HepG2 (cell line): Measurements from ENCODE around the gene AGAP3. TPM values are rescaled to one million over a fixed set of nuclear protein-coding genes. Genes with fewer than 3 reads are reported as not detected.

Source experiments
- ARNT ChIP-seq: fragments of 450-650 bp; IDR thresholded peaks from 2 replicates; pipeline ENCODE4 v1.6.1; 2017
- E2F1 ChIP-seq: sonication (generic); formaldehyde crosslinking; IDR thresholded peaks from 2 replicates; pipeline ENCODE4 v1.5.0; 2020; ENCODE audit warnings: missing genetic modification reagents
- HNRNPH1 ChIP-seq: fragments of 200-400 bp; formaldehyde crosslinking; optimal IDR thresholded peaks from 2 replicates; pipeline ENCODE3; 2017; ENCODE audit warnings: mild to moderate bottlenecking, low read depth, low read length
- MXD4 ChIP-seq: IDR thresholded peaks from 2 replicates; pipeline ENCODE4 v1.6.1; 2016; ENCODE audit warnings: mild to moderate bottlenecking, missing biosample characterization, missing genetic modification reagents
- NR2F6 ChIP-seq, 2 experiments: IDR thresholded peaks; 2 replicates each; pipeline ENCODE4 v1.6.1; 2016; ENCODE audit warnings: antibody characterized with exemption in 1 of 2, mild to moderate bottlenecking in 1 of 2
- PAWR ChIP-seq: sonication (generic); formaldehyde crosslinking; IDR thresholded peaks from 2 replicates; pipeline ENCODE4 v1.4.0; 2020; ENCODE audit warnings: missing genetic modification reagents, mild to moderate bottlenecking, borderline replicate concordance
- PBX2 ChIP-seq: IDR thresholded peaks from 2 replicates; pipeline ENCODE4 v1.6.1; 2016; ENCODE audit warnings: control low read depth
- STAG1 ChIP-seq: sonication (generic); formaldehyde crosslinking; IDR thresholded peaks from 2 replicates; pipeline ENCODE4 v1.4.0; 2020; ENCODE audit warnings: missing genetic modification reagents
- ZFP36L2 ChIP-seq: sonication (generic); formaldehyde crosslinking; IDR thresholded peaks from 2 replicates; pipeline ENCODE4 v1.4.0; 2020; ENCODE audit warnings: missing genetic modification reagents
- ZFP91 ChIP-seq: sonication (generic); formaldehyde crosslinking; IDR thresholded peaks from 2 replicates; pipeline ENCODE4 v1.9.0; 2022; ENCODE audit warnings: missing genetic modification reagents, mild to moderate bottlenecking, borderline replicate concordance
- ZNF563 ChIP-seq: sonication (generic); formaldehyde crosslinking; IDR thresholded peaks from 2 replicates; pipeline ENCODE4 v1.8.0; 2022; ENCODE audit warnings: mild to moderate bottlenecking, moderate library complexity, missing genetic modification reagents
- ZNF569 ChIP-seq: sonication (generic); formaldehyde crosslinking; IDR thresholded peaks from 2 replicates; pipeline ENCODE4 v1.5.0; 2020; ENCODE audit warnings: mild to moderate bottlenecking, missing genetic modification reagents, moderate library complexity, borderline replicate concordance
- ZNF619 ChIP-seq: sonication (generic); formaldehyde crosslinking; IDR thresholded peaks from 2 replicates; pipeline ENCODE4 v1.4.0; 2020; ENCODE audit warnings: mild to moderate bottlenecking, missing genetic modification reagents
- polyA plus RNA-seq, 8 experiments: library from polyadenylated mRNA; depleted of rRNA in 3 of 8; stranded (reverse) in 7 of 8; unstranded in 1 of 8; fragments of >200 nt; fragmentation: Illumina TruSeq in 4 of 8; extraction: Trizol in 4 of 8; gene quantifications; 2 replicates each; pipeline versions ENCODE4 v1.2.1 to v1.2.3, GENCODE V29; 2011 to 2016; ENCODE audit warnings: low read depth in 4 of 8, missing spikeins in 1 of 8, mixed read lengths in 1 of 8; ENCODE audit not compliant: insufficient read depth in 1 of 8
- total RNA-seq, 5 experiments: library from RNA; depleted of rRNA; stranded (reverse); fragments of >200 nt; fragmentation: Illumina TruSeq; extraction: Trizol; gene quantifications; 2 replicates each; pipeline ENCODE4 v1.2.3, GENCODE V29; 2016; ENCODE audit warnings: low read depth in 1 of 5
- TF ChIP-seq, protein P1 (sequence below): sonication (generic); formaldehyde crosslinking; IDR thresholded peaks from 2 replicates; pipeline ENCODE4 v1.8.1; 2023; ENCODE audit warnings: mild to moderate bottlenecking, missing genetic modification reagents, borderline replicate concordance
- TF ChIP-seq, protein P2 (sequence below): sonication (generic); formaldehyde crosslinking; IDR thresholded peaks from 2 replicates; pipeline ENCODE4 v1.4.0; 2020; ENCODE audit warnings: low read depth, missing genetic modification reagents
- TF ChIP-seq, protein P3 (sequence below): sonication (generic); formaldehyde crosslinking; IDR thresholded peaks from 2 replicates; pipeline ENCODE4 v1.5.1; 2020; ENCODE audit warnings: mild to moderate bottlenecking, missing genetic modification reagents, moderate library complexity
- TF ChIP-seq, protein P4 (sequence below): sonication (generic); formaldehyde crosslinking; IDR thresholded peaks from 2 replicates; pipeline ENCODE4 v1.5.0; 2020; ENCODE audit warnings: missing genetic modification reagents

AGAP3 gene
- total and polyA plus RNA-seq, 2 of the 13 experiments (the other 11 are each of a cell fraction or from before 2014, with no cell fraction given): 31.3 to 61.4 TPM

DNA sequence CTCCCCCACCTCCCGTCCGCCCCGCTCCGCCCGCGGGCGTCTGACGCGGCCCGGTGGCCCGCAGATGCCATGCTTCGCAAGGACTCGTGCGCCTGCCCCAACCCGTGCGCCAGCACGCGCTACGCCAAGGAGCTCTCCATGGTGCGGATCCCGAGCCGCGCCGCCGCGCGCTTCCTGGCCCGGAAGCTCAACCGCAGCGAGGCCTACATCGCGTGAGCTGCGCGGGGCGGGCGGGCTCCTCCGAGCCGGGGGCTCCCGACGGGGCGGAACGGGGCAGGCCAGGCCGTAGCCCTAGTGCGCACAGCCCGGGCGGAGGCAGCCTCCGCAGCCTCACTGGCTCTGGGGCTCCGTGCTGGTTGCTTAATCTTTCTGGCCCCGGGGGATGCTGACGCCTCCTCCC is 35.2 kb upstream of the AGAP3 start (continued):
- TF ChIP-seq E2F1 (no peak), HNRNPH1 (no peak), STAG1 (CRISPR knock-in tag) (no peak), NR2F6 (IDR thresholded peaks at IDR 0.05) (no peak), NR2F6 (CRISPR knock-in tag; IDR thresholded peaks at IDR 0.05) (no peak), ZNF563 (CRISPR knock-in tag) (no peak), PAWR (CRISPR knock-in tag) (no peak), MXD4 (0 out of 2 replicates have a peak, but pooled peaks have one; percentile 44), ZFP91 (CRISPR knock-in tag) (no peak), ARNT (no peak), PBX2 (CRISPR knock-in tag) (no peak), ZNF569 (no peak), ZNF619 (no peak), ZFP36L2 (CRISPR knock-in tag) (no peak)
- TF ChIP-seq, protein P1, sequence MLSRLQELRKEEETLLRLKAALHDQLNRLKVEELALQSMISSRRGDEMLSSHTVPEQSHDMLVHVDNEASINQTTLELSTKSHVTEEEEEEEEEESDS (CRISPR knock-in tag): no peak
- TF ChIP-seq, protein P2, sequence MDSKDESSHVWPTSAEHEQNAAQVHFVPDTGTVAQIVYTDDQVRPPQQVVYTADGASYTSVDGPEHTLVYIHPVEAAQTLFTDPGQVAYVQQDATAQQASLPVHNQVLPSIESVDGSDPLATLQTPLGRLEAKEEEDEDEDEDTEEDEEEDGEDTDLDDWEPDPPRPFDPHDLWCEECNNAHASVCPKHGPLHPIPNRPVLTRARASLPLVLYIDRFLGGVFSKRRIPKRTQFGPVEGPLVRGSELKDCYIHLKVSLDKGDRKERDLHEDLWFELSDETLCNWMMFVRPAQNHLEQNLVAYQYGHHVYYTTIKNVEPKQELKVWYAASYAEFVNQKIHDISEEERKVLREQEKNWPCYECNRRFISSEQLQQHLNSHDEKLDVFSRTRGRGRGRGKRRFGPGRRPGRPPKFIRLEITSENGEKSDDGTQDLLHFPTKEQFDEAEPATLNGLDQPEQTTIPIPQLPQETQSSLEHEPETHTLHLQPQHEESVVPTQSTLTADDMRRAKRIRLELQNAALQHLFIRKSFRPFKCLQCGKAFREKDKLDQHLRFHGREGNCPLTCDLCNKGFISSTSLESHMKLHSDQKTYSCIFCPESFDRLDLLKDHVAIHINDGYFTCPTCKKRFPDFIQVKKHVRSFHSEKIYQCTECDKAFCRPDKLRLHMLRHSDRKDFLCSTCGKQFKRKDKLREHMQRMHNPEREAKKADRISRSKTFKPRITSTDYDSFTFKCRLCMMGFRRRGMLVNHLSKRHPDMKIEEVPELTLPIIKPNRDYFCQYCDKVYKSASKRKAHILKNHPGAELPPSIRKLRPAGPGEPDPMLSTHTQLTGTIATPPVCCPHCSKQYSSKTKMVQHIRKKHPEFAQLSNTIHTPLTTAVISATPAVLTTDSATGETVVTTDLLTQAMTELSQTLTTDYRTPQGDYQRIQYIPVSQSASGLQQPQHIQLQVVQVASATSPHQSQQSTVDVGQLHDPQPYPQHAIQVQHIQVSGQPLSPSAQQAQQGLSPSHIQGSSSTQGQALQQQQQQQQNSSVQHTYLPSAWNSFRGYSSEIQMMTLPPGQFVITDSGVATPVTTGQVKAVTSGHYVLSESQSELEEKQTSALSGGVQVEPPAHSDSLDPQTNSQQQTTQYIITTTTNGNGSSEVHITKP (CRISPR knock-in tag): no peak
- TF ChIP-seq, protein P3, sequence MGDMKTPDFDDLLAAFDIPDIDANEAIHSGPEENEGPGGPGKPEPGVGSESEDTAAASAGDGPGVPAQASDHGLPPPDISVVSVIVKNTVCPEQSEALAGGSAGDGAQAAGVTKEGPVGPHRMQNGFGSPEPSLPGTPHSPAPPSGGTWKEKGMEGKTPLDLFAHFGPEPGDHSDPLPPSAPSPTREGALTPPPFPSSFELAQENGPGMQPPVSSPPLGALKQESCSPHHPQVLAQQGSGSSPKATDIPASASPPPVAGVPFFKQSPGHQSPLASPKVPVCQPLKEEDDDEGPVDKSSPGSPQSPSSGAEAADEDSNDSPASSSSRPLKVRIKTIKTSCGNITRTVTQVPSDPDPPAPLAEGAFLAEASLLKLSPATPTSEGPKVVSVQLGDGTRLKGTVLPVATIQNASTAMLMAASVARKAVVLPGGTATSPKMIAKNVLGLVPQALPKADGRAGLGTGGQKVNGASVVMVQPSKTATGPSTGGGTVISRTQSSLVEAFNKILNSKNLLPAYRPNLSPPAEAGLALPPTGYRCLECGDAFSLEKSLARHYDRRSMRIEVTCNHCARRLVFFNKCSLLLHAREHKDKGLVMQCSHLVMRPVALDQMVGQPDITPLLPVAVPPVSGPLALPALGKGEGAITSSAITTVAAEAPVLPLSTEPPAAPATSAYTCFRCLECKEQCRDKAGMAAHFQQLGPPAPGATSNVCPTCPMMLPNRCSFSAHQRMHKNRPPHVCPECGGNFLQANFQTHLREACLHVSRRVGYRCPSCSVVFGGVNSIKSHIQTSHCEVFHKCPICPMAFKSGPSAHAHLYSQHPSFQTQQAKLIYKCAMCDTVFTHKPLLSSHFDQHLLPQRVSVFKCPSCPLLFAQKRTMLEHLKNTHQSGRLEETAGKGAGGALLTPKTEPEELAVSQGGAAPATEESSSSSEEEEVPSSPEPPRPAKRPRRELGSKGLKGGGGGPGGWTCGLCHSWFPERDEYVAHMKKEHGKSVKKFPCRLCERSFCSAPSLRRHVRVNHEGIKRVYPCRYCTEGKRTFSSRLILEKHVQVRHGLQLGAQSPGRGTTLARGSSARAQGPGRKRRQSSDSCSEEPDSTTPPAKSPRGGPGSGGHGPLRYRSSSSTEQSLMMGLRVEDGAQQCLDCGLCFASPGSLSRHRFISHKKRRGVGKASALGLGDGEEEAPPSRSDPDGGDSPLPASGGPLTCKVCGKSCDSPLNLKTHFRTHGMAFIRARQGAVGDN (CRISPR knock-in tag): peak; percentile 54
- TF ChIP-seq, protein P4, sequence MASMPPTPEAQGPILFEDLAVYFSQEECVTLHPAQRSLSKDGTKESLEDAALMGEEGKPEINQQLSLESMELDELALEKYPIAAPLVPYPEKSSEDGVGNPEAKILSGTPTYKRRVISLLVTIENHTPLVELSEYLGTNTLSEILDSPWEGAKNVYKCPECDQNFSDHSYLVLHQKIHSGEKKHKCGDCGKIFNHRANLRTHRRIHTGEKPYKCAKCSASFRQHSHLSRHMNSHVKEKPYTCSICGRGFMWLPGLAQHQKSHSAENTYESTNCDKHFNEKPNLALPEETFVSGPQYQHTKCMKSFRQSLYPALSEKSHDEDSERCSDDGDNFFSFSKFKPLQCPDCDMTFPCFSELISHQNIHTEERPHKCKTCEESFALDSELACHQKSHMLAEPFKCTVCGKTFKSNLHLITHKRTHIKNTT (CRISPR knock-in tag): no peak
